BLaER1 treated with 17β-estradiol and CSF1 and Interleukin-3, amounts not matched to agents 10 nM and 100 nM (cell line): Measurements from ENCODE around the gene KLF2.

ENCODE experiments used
- H3K27ac ChIP-seq, 11 experiments: shearing (Covaris generic); formaldehyde crosslinking; 2 replicates each; pipeline ENCODE4 v1.8.1; 2022
- H3K27me3 ChIP-seq, 11 experiments: shearing (Covaris generic); formaldehyde crosslinking; 2 replicates each; pipeline ENCODE4 v1.8.1; 2022
- H3K36me3 ChIP-seq, 11 experiments: shearing (Covaris generic); formaldehyde crosslinking; 2 replicates each; pipeline ENCODE4 v1.8.1; 2022
- H3K4me1 ChIP-seq, 10 experiments: shearing (Covaris generic); formaldehyde crosslinking; 2 replicates each; pipeline ENCODE4 v1.8.1; 2022
- H3K4me2 ChIP-seq, 11 experiments: shearing (Covaris generic); formaldehyde crosslinking; 2 replicates each; pipeline ENCODE4 v1.8.1; 2022
- H3K4me3 ChIP-seq, 10 experiments: shearing (Covaris generic); formaldehyde crosslinking; 2 replicates each; pipeline ENCODE4 v1.8.1; 2022
- H3K9ac ChIP-seq, 11 experiments: shearing (Covaris generic); formaldehyde crosslinking; 2 replicates each; pipeline ENCODE4 v1.8.1; 2022
- H3K9me3 ChIP-seq, 11 experiments: shearing (Covaris generic); formaldehyde crosslinking; replicated peaks in 1 of 11; 2 replicates each; pipeline ENCODE4 v1.8.1; 2022
- H4K20me1 ChIP-seq, 11 experiments: shearing (Covaris generic); formaldehyde crosslinking; 2 replicates each; pipeline ENCODE4 v1.8.1; 2022
- Cebpa-rat ChIP-seq, 11 experiments: shearing (Covaris generic); IDR thresholded peaks; 2 replicates each; pipeline ENCODE4 v1.8.1; 2022

KLF2 gene

DNA sequence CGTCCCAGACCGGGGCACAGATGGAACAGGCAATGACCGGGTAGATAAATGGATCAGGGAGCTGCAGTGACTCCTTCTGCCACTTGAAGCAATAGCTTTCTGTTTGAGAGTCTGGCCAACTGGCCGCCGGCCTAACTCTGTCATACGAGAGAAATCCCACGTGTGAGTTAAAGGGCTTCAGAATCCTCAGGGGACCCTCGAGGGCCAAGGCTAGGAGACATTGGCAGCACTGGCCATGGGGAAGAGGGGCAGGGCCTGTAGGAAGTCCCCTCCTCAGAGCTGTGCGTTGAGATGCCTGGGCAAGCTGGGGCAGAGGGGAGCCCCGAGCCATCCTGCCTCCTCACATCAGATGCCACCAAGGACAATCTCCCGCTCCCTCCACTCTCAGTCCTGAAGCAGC is 51.6 kb downstream of the KLF2 start:
- H4K20me1 ChIP-seq = peaks cover 0 to 89% (median 18%) of the 10 kb centered on the region in 11 experiments; a peak in 13 of 22 replicates
- no peak overlapping the region for H3K4me3 ChIP-seq
- H3K9me3 ChIP-seq = no peaks in the 10 kb centered on the region
- TF ChIP-seq Cebpa-rat (IDR thresholded peaks at IDR 0.05) = no peak
- peaks cover 17 to 65% (median 45%) of the 10 kb centered on the region in 10 experiments for H3K4me1 ChIP-seq
- H3K36me3 ChIP-seq = peaks cover 38 to 79% (median 70%) of the 10 kb centered on the region in 11 experiments
- H3K9ac ChIP-seq = peak overlapping the region in 1 of 11 experiments; percentile 10; a peak in 2 of 22 replicates
- H3K27me3 ChIP-seq = no peaks in the 10 kb centered on the region
- peak overlapping the region in 4 of 11 experiments; percentile 3 to 26 (median 10); a peak in 2 of 22 replicates for H3K4me2 ChIP-seq
- peak overlapping the region in 6 of 11 experiments; percentile 15 to 45 (median 39); a peak in 9 of 22 replicates for H3K27ac ChIP-seq

DNA sequence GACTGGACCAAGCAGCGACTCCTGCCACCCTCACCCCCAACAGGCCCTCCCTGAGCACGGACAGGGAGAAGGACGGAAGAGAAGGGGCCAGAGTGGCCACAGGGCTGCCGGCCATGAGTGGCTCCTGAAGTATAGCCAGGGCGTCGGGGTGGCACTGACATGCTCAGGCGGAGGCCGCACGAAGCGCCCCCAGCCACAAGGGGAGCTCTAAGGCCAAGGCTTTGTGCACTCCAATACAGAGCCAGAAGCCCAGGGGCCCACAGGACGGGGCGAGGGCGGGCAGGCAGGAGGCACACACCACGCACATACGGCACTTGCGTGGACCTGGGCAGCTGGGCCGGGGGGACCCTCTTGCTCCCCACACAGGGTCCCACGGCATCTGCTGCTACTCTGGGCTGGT is 52.0 kb downstream of the KLF2 start:
- peak overlapping the region in 6 of 11 experiments; percentile 15 to 45 (median 39); a peak in 9 of 22 replicates for H3K27ac ChIP-seq
- H3K9me3 ChIP-seq = no peaks in the 10 kb centered on the region
- peaks cover 42 to 83% (median 75%) of the 10 kb centered on the region in 11 experiments for H3K36me3 ChIP-seq
- peaks cover 13 to 61% (median 41%) of the 10 kb centered on the region in 10 experiments for H3K4me1 ChIP-seq
- H3K4me3 ChIP-seq = no peak overlapping the region
- H3K27me3 ChIP-seq = no peaks in the 10 kb centered on the region
- peaks cover 0 to 86% (median 16%) of the 10 kb centered on the region in 11 experiments; a peak in 13 of 22 replicates for H4K20me1 ChIP-seq
- peak overlapping the region in 4 of 11 experiments; percentile 3 to 26 (median 10); a peak in 2 of 22 replicates for H3K4me2 ChIP-seq
- peak overlapping the region in 2 of 11 experiments; percentile 10 to 23; a peak in 2 of 22 replicates for H3K9ac ChIP-seq
- TF ChIP-seq Cebpa-rat (IDR thresholded peaks at IDR 0.05) = no peak

DNA sequence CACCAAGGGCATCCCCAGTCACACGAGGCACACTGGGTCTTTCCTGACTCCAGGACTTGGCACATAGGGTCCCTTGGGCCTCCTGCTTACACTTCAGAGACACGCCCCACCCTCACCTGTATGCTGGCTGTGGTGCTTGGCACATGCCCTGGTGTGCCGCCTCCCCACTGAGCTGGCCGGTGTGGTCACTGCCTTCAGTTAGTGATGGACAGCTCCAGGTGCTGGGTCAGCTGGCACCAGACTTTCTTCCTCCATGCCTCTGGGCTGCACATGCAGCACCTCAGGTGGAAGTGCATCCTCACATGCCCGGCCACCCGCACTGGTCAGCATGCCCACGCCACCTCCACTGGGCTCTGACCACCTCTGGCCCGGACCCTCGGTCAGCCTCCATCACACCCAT is 52.9 kb downstream of the KLF2 start:
- H3K36me3 ChIP-seq = peaks cover 45 to 88% (median 79%) of the 10 kb centered on the region in 11 experiments
- TF ChIP-seq Cebpa-rat (IDR thresholded peaks at IDR 0.05) = no peak
- peak overlapping the region in 1 of 11 experiments; percentile 23; a peak in 1 of 22 replicates for H3K9ac ChIP-seq
- no peak overlapping the region for H3K4me3 ChIP-seq
- H3K27ac ChIP-seq = peak overlapping the region in 1 of 11 experiments; percentile 45; a peak in 2 of 22 replicates
- H4K20me1 ChIP-seq = peaks cover 0 to 78% (median 12%) of the 10 kb centered on the region in 11 experiments; a peak in 11 of 22 replicates
- H3K27me3 ChIP-seq = no peaks in the 10 kb centered on the region
- peaks cover 7 to 60% (median 38%) of the 10 kb centered on the region in 10 experiments for H3K4me1 ChIP-seq
- H3K4me2 ChIP-seq = no peak overlapping the region
- H3K9me3 ChIP-seq = no peaks in the 10 kb centered on the region
